BLaER1 (cell line): ENCODE data around the gene PDK2.
A peak's percentile ranks its signal among the peaks of the same experiment; 100 is the strongest.

Experiments used
- H3K27ac ChIP-seq: shearing (Covaris generic); formaldehyde crosslinking; 2 replicates; pipeline ENCODE4 v1.8.1; 2022
- H3K27me3 ChIP-seq: shearing (Covaris generic); formaldehyde crosslinking; 2 replicates; pipeline ENCODE4 v1.8.1; 2022
- H3K36me3 ChIP-seq: shearing (Covaris generic); formaldehyde crosslinking; 2 replicates; pipeline ENCODE4 v1.8.1; 2022
- H3K4me1 ChIP-seq: shearing (Covaris generic); formaldehyde crosslinking; 2 replicates; pipeline ENCODE4 v1.8.1; 2022
- H3K4me2 ChIP-seq: shearing (Covaris generic); formaldehyde crosslinking; 2 replicates; pipeline ENCODE4 v1.8.1; 2022
- H3K4me3 ChIP-seq: shearing (Covaris generic); formaldehyde crosslinking; 2 replicates; pipeline ENCODE4 v1.8.1; 2022
- H3K9ac ChIP-seq: shearing (Covaris generic); formaldehyde crosslinking; 2 replicates; pipeline ENCODE4 v1.8.1; 2022
- H3K9me3 ChIP-seq: shearing (Covaris generic); formaldehyde crosslinking; 2 replicates; pipeline ENCODE4 v1.8.1; 2022
- H4K20me1 ChIP-seq: shearing (Covaris generic); formaldehyde crosslinking; 2 replicates; pipeline ENCODE4 v1.8.1; 2022
- Cebpa-rat ChIP-seq: shearing (Covaris generic); IDR thresholded peaks from 2 replicates; pipeline ENCODE4 v1.8.1; 2022

Gene PDK2

GRCh38 chr17:50122945-50123344, 27.8 kb downstream of the PDK2 start:
- no peak overlapping the region for H3K4me2 ChIP-seq

GRCh38 chr17:50123649-50124349, 28.6 kb downstream of the PDK2 start:
- Histone ChIP-seq H3K9ac (no peak overlapping the region), H3K36me3 (no peaks in the 10 kb centered on the region), H3K4me1 (peaks cover 16% of the 10 kb centered on the region), H4K20me1 (no peaks in the 10 kb centered on the region), H3K9me3 (peaks cover 4% of the 10 kb centered on the region; the same call in 1 of the 2 replicates), H3K27ac (no peak overlapping the region), H3K27me3 (peaks cover 25% of the 10 kb centered on the region), H3K4me2 (no peak overlapping the region), H3K4me3 (no peak overlapping the region)
- TF ChIP-seq Cebpa-rat, result no peak

More at GRCh38 chr17:50122945-50123344, 27.8 kb downstream of the PDK2 start:
- Histone ChIP-seq H3K36me3 (no peaks in the 10 kb centered on the region), H3K27me3 (peaks cover 25% of the 10 kb centered on the region), H4K20me1 (no peaks in the 10 kb centered on the region), H3K27ac (no peak overlapping the region), H3K4me1 (peaks cover 9% of the 10 kb centered on the region), H3K9ac (no peak overlapping the region), H3K9me3 (no peaks in the 10 kb centered on the region), H3K4me3 (no peak overlapping the region)
- no peak for TF ChIP-seq Cebpa-rat

- Histone ChIP-seq H3K4me2 (no peak overlapping the region), H3K4me1 (peaks cover 22% of the 10 kb centered on the region), H3K36me3 (no peaks in the 10 kb centered on the region), H3K27ac (no peak overlapping the region), H3K4me3 (no peak overlapping the region), H3K9me3 (peaks cover 4% of the 10 kb centered on the region; the same call in 1 of the 2 replicates), H4K20me1 (0 out of 2 replicates have a peak, but pooled peaks cover under 1% of the 10 kb centered on the region), H3K9ac (no peak overlapping the region), H3K27me3 (peaks cover 35% of the 10 kb centered on the region)
- no peak for TF ChIP-seq Cebpa-rat
These were observed 30.4 kb downstream of the PDK2 start for GRCh38 chr17:50125420-50125997.

GRCh38 chr17:50127697-50128361, 32.7 kb downstream of the PDK2 start:
- Histone ChIP-seq H3K27me3 (peaks cover 56% of the 10 kb centered on the region), H3K9me3 (peaks cover 4% of the 10 kb centered on the region; the same call in 1 of the 2 replicates), H3K27ac (no peak overlapping the region), H3K4me1 (peaks cover 22% of the 10 kb centered on the region), H4K20me1 (peaks cover 23% of the 10 kb centered on the region), H3K9ac (no peak overlapping the region), H3K4me3 (no peak overlapping the region), H3K4me2 (peak overlapping the region; percentile 67), H3K36me3 (peaks cover 5% of the 10 kb centered on the region)
- TF ChIP-seq Cebpa-rat, result no peak

GRCh38 chr17:50128441-50129352, 33.5 kb downstream of the PDK2 start:
- Histone ChIP-seq H3K27me3 (peaks cover 56% of the 10 kb centered on the region), H3K36me3 (peaks cover 14% of the 10 kb centered on the region), H3K4me3 (peak overlapping the region; percentile 66; the same call in 1 of the 2 replicates), H3K9me3 (peaks cover 4% of the 10 kb centered on the region; the same call in 1 of the 2 replicates), H4K20me1 (peaks cover 32% of the 10 kb centered on the region), H3K9ac (no peak overlapping the region), H3K4me1 (peaks cover 22% of the 10 kb centered on the region), H3K4me2 (peak overlapping the region; percentile 97), H3K27ac (no peak overlapping the region)
- TF ChIP-seq Cebpa-rat, result no peak

GRCh38 chr17:50129353-50129727, 34.2 kb downstream of the PDK2 start:
- peaks cover 19% of the 10 kb centered on the region for H3K36me3 ChIP-seq
- peaks cover 39% of the 10 kb centered on the region for H4K20me1 ChIP-seq
- H3K4me1 ChIP-seq, result peaks cover 22% of the 10 kb centered on the region
- peaks cover 4% of the 10 kb centered on the region; the same call in 1 of the 2 replicates for H3K9me3 ChIP-seq
- peaks cover 56% of the 10 kb centered on the region for H3K27me3 ChIP-seq
- no peak for TF ChIP-seq Cebpa-rat
- H3K4me3 ChIP-seq, result peak overlapping the region; percentile 66
- peak overlapping the region; percentile 97 for H3K4me2 ChIP-seq
- H3K9ac ChIP-seq, result no peak overlapping the region
- H3K27ac ChIP-seq, result no peak overlapping the region

GRCh38 chr17:50129728-50130558, 34.8 kb downstream of the PDK2 start, which contains the start of gene SAMD14:
TSS of gene SAMD14 (minus strand) at chr17:50130160. CDS start at chr17:50124959, 5,201 bp downstream.
- H3K4me3 ChIP-seq, result peak within 1 kb of the TSS; percentile 66
- peaks cover 45% of the 10 kb centered on the region for H4K20me1 ChIP-seq
- peaks cover 25% of the 10 kb centered on the region for H3K36me3 ChIP-seq
- H3K4me2 ChIP-seq, result peak within 1 kb of the TSS; percentile 97
- peaks cover 56% of the 10 kb centered on the region for H3K27me3 ChIP-seq
- H3K9me3 ChIP-seq, result peaks cover 4% of the 10 kb centered on the region; the same call in 1 of the 2 replicates
- peaks cover 22% of the 10 kb centered on the region for H3K4me1 ChIP-seq
- no peak within 1 kb of the TSS for H3K27ac ChIP-seq
- TF ChIP-seq Cebpa-rat, result no peak
- H3K9ac ChIP-seq, result 0 out of 2 replicates have a peak within 1 kb of the TSS, but pooled peaks have one; percentile 24

GRCh38 chr17:50130559-50131305, 35.6 kb downstream of the PDK2 start:
- no peak overlapping the region for H3K9ac ChIP-seq
- H3K4me1 ChIP-seq, result peaks cover 22% of the 10 kb centered on the region
- H4K20me1 ChIP-seq, result peaks cover 50% of the 10 kb centered on the region
- H3K4me2 ChIP-seq, result peak overlapping the region; percentile 97
- peaks cover 4% of the 10 kb centered on the region; the same call in 1 of the 2 replicates for H3K9me3 ChIP-seq
- peaks cover 31% of the 10 kb centered on the region for H3K36me3 ChIP-seq
- peak overlapping the region; percentile 66 for H3K4me3 ChIP-seq
- H3K27me3 ChIP-seq, result peaks cover 56% of the 10 kb centered on the region
- no peak for TF ChIP-seq Cebpa-rat
- H3K27ac ChIP-seq, result no peak overlapping the region
